Smooth muscle cell of the brain vasculature (primary cell): ENCODE results near the gene CYSRT1.
A peak's percentile ranks its signal among the peaks of the same experiment; 100 is the strongest.

ENCODE experiments used
- DNase-seq: peaks from one replicate; pipeline ENCODE4 v3.0.0-alpha.2; 2012; ENCODE audit warnings: low read depth, low spot score

Gene CYSRT1

DNA sequence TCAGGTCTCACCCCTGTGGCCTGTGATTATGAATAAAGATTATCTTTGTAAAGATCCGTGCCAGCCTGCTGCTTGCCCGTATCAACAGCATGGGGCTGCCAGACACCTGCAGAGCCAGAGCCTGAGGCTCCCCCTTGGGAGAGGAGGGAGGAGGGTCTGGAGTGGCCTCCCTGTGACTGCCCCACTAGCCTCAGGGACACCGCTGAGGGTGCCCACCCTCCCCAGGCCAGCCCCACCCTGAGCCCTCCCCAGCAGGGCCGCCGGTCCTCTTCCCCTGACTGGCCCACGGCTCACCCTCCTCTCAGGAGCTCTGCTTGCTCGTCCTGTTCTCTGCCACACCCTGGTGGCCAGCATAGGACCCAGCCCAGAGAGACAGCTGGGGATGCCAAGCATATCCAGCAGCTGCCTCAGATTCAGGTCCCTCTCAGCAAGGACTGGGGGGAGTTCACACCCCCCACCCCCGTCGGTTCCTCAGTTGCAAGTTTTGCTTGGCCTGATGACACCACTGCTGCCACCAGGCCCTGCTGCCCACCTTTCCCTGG is 34.6 kb upstream of the CYSRT1 start:
- DNase-seq = no peak

DNA sequence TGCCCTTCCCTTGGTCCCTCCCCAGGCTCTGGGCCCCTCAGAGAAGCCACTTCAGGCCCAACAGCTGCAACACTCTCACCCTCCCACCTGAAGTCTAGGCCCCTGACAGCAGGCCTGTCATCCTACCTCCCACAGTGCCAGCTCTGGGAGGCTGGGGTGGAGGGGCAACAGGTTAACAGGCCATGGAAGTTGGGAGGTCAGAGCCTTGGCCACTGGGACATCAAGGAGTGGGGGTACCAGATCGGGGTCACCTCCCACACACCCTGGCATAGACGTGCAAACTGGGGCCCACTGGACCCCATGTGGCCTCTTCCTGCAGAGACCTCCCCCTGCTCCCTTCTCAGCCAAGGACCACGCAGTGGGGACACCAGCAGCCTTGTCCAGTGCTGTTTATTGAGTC is 33.7 kb upstream of the CYSRT1 start:
- DNase-seq = no peak

DNA sequence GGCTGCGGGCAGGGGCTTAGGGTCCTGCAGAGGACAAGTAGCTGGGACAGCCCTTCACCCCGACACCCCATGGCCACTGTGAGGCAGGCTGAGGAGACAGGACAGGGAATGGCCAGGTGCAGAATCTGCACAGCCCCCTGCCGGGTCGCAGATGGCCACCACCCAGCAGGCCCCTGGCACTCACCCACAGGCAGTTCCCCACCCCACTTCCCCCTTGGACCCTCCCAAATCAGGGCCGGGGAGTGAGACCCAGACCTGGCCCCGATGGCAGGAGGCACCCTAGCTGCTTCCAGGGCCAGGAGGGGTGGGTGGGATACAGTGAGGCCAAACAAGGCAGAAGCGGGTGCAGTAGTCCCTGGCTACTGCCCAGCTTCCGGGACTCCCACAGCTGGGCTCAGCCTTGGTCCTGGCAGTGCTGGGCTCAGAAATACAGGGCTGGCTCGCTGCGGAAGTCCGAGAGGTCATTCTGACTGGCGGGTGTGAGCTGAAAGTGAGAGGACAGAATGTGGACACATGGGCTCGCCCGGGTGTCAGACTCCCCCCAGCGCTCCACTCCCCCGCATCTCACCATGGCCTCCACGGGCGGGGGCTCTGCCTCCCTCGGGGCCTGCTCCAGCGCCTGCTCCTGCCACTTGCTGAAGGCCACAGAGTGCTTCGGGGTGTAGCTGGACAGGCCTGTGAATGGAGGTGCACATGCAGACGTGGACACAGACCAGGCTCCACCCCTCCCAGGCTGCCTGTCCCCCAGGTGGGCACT is 33.1 kb upstream of the CYSRT1 start:
- DNase-seq = no peak

DNA sequence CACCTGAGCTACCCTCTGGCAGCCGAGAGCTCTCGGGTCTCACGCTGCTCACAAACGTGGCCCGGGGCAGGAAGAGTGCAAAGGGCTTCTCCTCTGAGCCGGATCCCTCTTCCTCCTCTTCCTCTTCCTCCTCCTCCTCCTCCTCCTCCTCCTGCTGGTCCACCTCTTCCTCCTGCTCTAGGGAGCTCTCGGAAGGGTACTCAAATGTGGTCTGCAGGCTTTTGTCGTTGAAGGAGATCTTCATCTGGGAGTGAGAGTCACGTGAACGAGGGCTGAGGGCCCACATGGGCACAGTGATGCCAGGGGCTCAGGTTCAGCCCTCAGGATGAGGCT is 32.6 kb upstream of the CYSRT1 start:
- no peak for DNase-seq

DNA sequence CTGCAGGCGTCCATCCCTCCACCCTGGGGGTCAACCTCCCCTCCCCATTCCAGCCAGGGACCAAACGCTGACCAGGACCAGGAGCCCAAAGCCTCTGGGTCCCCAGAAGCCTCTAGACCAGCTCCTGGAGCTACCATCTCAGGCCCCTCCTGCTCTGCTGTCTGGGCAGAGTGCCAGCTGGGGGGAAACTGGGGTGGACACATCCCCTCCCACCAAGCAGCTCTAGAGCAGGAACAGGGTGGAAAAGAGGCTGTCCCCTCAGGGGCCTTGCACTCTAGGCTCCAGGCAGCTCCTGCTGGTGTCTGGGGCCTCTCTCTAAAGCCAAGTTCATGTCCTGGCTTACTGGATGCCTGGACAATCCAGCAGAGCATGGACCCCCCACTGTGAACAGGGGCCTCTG is 32.1 kb upstream of the CYSRT1 start:
- DNase-seq = no peak

DNA sequence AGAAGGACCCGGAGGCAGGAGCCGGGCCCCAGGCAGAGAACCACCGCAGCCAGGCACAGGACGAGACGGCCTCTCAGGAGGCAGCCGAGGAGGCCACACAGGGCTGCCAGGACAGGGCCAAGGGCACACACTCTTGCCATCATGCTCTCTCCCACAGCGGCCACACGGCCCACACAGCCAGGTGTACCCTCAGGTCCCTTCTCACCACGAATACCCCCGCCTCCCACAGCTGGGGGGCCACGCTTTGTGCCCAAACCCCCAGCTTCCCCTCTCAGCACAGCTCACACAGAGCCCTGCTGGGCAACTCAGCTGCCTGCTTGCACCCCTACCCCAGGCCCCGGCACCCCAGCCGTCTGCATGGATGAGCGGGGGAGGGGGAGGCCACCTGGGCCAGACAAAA is 31.2 kb upstream of the CYSRT1 start:
- no peak for DNase-seq

DNA sequence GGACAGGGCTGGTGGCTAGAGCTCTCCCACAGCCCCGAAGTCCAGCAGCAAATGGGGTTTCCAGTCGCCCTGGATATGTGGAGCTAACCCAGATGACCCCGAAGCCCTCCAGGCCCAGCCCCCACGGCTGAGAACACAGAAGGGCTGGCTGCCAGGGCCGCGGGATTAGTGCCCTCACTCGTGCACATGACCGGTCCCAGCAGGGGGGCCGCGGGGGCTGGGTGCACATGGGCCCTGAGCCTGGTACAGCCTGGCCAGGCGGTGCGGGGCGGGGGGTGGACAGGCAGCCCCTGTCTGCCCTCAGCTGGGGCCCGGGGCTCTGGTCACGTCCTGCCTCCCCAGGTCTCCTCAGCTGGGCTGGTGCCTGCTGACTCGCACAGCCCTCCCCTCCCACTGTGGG is 30.6 kb upstream of the CYSRT1 start:
- DNase-seq = no peak

DNA sequence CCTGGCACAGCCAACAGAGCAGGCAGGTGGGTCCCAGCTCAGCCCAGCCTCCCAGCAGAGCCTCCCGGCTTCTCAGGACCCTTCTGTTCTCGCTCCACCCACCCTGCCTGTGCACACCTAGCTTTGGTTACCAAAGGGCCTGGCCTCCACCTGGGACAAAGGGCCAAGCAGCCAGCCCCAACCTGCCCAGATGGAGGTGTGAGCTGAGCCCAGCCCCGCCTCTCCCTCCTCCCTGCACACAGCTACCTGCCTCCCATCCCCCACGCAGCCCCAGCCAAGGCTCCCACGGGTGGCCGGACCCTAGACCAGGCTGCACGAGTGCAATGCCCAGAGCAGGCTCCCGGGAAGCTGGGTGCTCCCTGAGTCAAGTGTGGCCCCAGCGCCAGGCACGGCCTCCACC is 30.1 kb upstream of the CYSRT1 start:
- no peak for DNase-seq

DNA sequence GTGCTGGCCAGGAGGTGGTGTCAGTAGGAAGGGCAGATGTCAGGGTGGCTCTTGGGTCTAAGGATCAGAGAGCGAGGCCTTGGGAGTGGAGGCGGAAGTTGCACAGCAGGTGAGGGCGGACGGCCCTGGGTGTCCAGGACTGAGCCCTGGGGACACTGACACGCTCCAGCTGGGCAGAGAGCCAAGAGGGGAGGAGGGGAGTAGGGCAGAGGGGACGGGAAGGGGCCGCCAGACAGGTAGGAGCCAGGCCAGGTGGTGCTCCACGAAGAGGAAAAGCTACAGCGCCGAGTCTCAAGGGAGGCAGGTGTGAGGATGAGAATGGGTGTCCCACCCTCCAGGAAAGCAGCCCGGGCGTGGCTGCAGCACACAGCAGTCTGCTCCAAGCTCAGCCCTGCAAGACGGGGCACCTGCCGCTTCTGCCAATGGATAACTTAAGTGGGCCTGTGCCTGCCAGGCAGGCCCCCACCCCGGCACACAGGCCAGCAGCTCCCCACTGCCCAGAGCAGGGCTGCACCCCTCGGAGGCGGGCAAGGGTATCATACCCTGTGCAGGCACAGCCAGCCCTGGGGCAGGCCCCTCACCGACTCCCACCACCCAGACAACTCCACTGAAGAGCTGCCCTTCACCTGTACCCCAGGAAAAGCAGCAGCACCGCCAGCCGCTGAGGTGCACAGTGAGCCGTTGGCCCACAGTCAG is 29.3 kb upstream of the CYSRT1 start:
- no peak for DNase-seq

DNA sequence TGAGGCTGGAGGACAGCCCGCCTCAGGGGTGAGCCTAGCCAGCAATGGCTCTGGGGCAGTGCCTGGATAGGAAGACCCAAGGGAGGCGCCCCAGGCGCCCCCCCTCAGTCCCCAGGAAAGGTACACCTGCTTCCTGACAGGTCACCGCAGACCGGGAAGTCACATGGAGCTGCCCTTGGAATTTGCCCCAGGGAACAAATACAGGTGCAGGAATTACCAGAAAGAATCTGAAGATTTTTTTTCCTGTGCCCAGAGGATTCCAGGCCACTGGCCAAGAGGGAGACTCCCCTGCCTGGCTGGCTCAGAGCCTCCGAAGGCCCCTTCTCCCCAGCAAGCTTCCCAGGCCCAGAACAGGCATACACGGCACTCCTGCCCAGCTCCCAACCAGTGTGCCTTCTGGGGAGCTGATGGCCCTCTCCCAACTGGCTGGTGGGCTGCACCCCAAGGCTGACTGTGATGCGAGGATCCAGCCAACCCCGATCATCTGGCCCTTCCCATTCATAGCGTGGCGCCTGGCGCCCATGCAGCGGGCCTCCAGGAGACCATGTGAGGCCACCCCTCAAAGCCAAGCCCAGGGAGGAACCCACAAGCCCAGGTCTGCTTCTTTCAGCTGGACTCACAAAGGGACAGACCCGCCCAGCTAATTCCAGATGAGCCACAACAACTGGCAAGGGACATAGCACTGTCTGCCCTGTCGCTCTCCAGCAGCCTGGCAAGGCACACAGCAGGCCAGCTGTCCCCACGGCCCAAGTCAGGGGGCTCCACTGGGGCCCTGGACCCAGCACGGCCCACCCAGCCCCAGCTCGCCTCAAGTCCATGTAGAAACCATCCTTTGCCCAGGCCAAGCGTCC is 26.7 kb upstream of the CYSRT1 start:
- no peak for DNase-seq

DNA sequence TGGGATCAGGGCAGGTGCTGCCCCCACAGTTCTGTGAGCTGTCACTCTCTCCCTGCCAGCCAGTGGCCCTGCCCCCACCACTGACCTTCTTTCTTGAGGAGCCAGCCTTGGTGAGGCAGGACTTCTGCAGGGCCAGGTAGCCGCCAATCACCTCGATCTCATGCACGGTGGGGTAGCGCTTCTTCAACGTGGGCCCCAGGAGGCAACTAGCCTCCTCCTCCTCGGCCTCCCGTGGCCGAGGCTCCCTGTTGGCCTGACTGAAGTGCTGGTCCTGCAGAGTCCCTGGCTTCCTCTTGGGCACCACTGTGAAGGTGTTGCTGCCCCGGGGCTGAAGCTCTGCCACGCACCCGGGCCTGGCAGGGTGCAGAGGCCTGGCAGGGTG is 26.1 kb upstream of the CYSRT1 start:
- DNase-seq = no peak

DNA sequence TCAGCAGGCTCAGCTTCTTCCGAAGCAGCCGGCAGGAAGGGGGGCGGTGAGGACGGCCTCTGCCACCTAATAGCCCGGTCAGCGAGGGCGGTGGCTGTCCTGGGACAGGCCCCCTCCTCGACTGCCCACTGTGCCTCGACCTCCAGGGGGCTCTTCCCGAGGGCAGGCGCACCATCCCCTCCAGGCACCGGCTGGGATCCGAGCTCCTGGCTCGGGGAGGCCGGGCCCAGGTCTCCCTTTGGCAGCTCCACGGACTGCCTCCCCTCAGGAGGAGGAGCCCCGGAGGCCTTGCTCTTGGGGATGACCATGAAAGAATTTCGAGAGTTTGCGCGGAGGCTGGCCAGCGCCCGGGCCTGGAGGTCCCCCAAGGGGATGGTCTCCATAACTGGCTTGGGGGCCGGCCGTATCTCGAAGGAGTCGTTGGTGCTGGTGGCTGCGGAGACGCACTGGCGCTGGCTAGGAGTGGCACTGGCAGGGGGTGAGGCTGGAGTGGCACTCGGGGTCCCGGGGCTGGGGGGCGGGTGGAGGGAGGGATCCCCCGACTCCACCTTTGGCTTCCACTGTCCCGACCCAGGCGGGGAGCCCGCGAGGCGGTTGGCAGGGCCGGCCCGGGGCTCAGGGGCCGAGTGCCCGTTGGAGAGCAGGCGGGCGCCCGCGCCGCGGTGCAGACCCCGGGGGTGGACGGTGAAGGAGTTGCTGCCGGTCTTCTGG is 25.4 kb upstream of the CYSRT1 start:
- DNase-seq = no peak

DNA sequence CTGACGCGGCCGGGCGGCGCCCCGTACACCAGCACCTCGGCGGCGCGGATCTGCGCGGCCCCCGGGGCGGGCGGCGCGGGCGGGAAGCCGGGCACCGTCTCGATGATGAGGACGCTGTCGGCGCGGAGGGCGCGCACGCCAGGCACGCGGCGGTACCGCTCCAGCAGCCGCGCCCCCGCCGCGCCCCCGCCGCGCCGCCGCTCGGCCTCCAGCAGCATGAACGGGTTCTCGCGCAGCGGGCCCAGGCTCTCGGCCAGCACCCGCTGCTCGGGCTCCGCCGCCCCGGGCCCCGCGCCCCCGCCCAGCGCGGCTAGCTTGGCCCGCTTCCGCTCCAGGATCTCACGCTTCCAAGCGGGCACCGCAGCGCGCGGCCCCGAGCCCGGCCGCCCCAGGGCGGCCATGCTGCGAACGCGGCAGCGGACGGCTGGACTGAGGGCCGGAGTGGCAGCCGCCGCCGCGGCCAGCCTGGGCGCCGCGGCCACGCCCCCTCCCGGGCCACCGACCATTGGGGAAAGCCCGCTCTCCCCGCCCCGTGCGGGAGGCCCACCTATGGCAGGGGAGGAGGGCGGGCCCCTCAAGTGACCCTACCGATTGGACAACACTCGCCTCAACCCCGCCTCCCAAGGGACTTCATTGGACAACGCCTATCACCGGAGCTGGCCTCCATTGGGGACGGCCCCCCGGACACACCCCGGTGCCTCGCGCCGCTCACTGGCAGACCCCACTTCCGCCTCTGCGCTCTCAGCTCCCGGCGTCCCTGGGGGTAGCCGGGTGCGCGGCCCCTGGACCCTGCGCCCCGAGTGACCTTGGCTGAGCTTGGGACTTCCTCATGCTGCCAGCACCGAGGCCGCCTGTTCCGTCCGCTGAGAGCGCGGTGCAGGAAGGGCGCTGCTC is 24.4 kb upstream of the CYSRT1 start, which contains the start of gene TPRN:
Gene TPRN (minus strand): TSS at position 431 of the 894 bp plus-strand sequence. CDS start 30 bp downstream, at position 401.
- peak; percentile 97 for DNase-seq

DNA sequence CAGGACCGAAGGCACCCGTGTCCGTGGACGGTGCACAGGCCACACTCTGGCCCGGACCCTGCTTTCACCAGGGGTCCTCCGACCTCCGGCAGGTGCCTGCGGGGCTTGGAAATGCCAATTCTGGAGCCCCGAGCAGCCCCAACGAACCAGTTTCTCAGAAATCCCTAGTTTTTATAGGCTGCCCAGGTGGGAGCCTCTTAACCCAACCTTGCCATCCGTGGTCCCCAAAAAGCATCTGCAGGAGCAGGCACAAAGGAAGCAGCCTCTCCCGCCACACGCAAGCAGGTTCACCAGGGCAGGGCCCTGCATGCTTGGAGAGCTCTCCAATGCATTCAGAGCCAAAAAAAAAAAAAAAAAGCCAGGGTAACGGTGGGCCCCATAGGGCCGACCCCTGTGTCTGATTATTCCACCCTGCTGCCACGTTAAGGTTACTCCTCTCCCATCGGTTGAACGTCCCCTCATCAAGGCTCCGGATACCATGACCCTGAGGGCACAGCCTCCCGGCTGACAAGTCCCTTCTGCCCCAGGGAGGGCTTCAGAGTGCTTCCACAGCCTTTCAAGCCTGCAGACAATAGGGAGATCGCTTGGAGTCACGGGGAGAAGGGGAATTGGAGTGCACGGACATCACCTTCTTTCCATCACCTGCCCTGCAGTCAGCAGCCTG is 23.6 kb upstream of the CYSRT1 start:
- DNase-seq = no peak

DNA sequence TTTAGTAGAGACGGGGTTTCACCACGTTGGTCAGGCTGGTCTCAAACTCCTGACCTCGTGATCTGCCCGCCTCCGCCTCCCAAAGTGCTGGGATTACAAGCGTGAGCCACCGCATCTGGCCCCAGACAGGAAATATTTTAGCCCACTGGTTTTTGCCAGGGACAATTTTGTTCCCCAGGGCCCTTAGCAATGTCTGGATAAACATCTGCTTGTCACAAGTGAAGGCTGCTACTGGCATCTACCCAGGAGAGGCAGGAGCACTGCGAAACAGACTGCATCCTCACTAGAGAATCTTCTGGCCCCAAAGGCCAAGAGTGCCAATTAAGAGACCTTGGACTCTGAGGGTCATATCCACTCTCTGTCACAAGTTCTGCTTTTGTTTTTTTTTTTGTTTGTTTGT is 22.0 kb upstream of the CYSRT1 start:
- DNase-seq = no peak

DNA sequence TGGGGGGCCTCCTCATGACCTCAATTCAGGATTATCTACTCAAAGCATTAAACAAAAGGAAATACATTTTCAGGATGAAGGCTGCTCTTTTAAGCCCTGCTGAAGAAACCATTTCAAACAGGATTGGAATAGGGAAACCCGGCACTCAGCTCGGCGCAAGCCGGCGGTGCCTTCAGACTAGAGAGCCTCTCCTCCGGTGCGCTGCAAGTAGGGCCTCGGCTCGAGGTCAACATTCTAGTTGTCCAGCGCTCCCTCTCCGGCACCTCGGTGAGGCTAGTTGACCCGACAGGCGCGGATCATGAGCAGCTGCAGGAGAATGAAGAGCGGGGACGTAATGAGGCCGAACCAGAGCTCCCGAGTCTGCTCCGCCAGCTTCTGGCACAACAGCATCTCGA is 20.2 kb upstream of the CYSRT1 start:
- DNase-seq = no peak

DNA sequence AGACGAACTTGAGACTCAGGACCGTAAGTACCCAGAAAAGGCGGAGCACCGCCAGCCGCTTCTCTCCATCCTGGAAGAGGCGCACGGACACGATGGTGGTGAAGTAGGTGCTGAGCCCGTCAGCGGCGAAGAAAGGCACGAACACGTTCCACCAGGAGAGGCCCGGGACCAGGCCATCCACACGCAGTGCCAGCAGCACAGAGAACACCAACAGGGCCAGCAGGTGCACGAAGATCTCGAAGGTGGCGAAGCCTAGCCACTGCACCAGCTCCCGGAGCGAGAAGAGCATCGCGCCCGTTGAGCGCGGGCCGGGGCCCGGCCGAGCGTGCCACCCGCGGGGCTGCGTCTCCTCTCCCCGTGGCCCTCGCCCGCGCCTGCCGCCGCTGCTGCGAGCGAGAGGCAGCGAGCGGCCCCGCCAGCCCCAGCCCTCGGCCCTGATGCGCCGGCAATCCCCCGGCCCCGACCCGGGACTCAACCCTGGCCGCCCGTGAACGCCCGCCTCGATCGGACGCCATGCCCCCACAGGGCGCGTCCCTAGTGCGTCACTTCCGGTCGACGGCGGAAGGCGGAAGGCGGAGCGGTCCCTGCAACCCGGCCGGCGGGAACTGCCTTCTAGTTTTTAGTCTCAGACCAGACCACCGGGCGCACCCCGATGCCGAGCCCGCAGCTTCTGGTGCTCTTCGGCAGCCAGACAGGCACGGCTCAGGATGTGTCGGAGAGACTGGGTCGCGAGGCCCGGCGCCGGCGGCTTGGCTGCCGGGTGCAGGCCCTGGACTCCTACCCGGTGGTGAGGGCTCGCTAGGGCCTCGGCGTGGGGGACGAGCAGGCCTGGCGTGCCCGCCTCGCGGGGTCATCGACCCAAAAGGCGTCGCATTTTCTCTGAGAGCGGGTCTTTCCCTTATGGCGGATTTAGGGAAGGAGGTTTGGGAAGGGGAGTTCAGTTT is 19.6 kb upstream of the CYSRT1 start, which contains the start of the genes NDOR1 and TMEM203:
Gene NDOR1 (plus strand): TSS at position 575 of the 944 bp plus-strand sequence. CDS start 78 bp downstream, at position 653.
Gene TMEM203 (minus strand): TSS at position 523 of the 944 bp plus-strand sequence. CDS start 234 bp downstream, at position 289.
- DNase-seq = peak; percentile 58

DNA sequence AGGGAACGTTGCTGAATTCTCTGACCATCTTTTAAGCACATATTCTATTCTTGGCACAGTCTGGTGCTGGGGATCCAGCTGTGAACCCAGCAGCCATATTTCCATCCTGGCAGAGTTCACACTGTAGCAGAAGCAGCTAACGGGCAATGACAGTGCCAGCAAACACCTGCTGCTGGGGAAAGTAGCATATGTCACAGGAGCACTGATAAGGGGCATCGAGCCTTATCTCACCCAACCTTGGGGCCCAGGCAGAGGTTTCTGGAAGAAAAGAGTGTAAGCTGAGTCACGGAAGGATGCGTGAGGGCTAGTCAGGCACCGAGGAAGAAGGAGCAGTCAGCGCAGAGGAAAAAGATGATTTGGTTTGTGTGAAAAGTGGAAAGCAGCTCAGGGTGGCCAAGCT is 18.4 kb upstream of the CYSRT1 start:
- no peak for DNase-seq

DNA sequence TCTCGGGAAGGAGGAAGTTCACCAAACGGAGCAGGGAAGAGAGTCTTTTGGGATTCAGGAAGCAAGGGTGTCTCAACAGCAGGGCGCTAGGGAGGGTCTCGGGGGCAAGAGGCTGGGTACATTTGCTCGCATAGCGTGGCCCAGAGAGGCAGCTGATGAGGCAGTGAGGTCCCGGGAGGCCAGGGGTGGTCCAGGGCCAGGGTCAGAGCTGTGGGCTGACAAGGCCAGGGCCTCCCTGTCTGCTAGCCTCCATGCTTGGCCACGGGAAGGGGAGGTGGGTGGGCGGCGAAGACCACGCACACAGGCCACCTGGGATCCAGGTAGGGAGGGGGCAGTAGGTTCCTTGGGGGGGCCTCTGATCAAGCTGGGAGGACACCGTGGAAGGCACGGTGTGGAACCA is 13.4 kb upstream of the CYSRT1 start:
- DNase-seq = no peak
